MM.1S (cell line): Measurements from ENCODE around the gene SH3RF3.

Source experiments
- DNase-seq: peaks from one replicate; pipeline ENCODE4 v3.0.0-alpha.2; 2015
- H2AFZ ChIP-seq: fragments of 300-600 bp; sonication (generic); 2 replicates; pipeline ENCODE4 v1.6.0; 2016; ENCODE audit warnings: antibody characterized with exemption, low read length
- H3F3A ChIP-seq: fragments of 300-600 bp; sonication (generic); 2 replicates; pipeline ENCODE4 v1.6.1; 2016; ENCODE audit warnings: mild to moderate bottlenecking, antibody characterized with exemption, low read length, moderate library complexity, mixed read lengths; ENCODE audit not compliant: insufficient read depth
- H3K27ac ChIP-seq: fragments of 300-600 bp; sonication (generic); 2 replicates; pipeline ENCODE4 v1.5.1; 2016; ENCODE audit warnings: mild to moderate bottlenecking, low read length
- H3K27me3 ChIP-seq: fragments of 300-600 bp; sonication (generic); replicated peaks from 2 replicates; pipeline ENCODE4 v1.6.0; 2016; ENCODE audit warnings: low read length; ENCODE audit not compliant: insufficient read depth
- H3K36me3 ChIP-seq: fragments of 300-600 bp; sonication (generic); replicated peaks from 2 replicates; pipeline ENCODE4 v1.6.1; 2016; ENCODE audit warnings: mild to moderate bottlenecking, low read length, mixed read lengths; ENCODE audit not compliant: insufficient read depth
- H3K4me1 ChIP-seq: fragments of 300-600 bp; sonication (generic); 2 replicates; pipeline ENCODE4 v1.6.1; 2016; ENCODE audit warnings: low read length, mixed read lengths
- H3K4me2 ChIP-seq: fragments of 300-600 bp; sonication (generic); 2 replicates; pipeline ENCODE4 v1.6.0; 2016; ENCODE audit warnings: low read depth, low read length
- H3K4me3 ChIP-seq: fragments of 300-600 bp; sonication (generic); 2 replicates; pipeline ENCODE4 v1.5.1; 2016; ENCODE audit warnings: low read length, mixed read lengths
- H3K79me2 ChIP-seq: fragments of 300-600 bp; sonication (generic); 2 replicates; pipeline ENCODE4 v1.6.1; 2016; ENCODE audit warnings: mixed run types, low read length, mixed read lengths
- H3K9ac ChIP-seq: fragments of 300-600 bp; sonication (generic); 2 replicates; pipeline ENCODE4 v1.6.1; 2016; ENCODE audit warnings: low read length, mixed read lengths
- H3K9me2 ChIP-seq: fragments of 300-600 bp; sonication (generic); replicated peaks from 2 replicates; pipeline ENCODE4 v1.6.1; 2016; ENCODE audit warnings: mild to moderate bottlenecking, low read length, mixed read lengths; ENCODE audit not compliant: insufficient read depth
- H3K9me3 ChIP-seq: fragments of 300-600 bp; sonication (generic); replicated peaks from 2 replicates; pipeline ENCODE4 v1.6.1; 2016; ENCODE audit warnings: mild to moderate bottlenecking, low read length, mixed read lengths; ENCODE audit not compliant: insufficient read depth
- H4K20me1 ChIP-seq: fragments of 300-600 bp; sonication (generic); 2 replicates; pipeline ENCODE4 v1.6.1; 2016; ENCODE audit warnings: mild to moderate bottlenecking, low read length, moderate library complexity, mixed read lengths; ENCODE audit not compliant: insufficient read depth
- CTCF ChIP-seq: fragments of 300-600 bp; sonication (generic); IDR thresholded peaks from 2 replicates; pipeline ENCODE4 v1.5.1; 2016; ENCODE audit warnings: antibody characterized with exemption, low read length, mixed read lengths
- EZH2 ChIP-seq: fragments of 300-600 bp; sonication (generic); optimal IDR thresholded peaks from 2 replicates; pipeline ENCODE3; 2017; ENCODE audit warnings: low read depth, mild to moderate bottlenecking, antibody characterized with exemption, low read length, mixed read lengths
- EZH2phosphoT487 ChIP-seq: fragments of 300-600 bp; sonication (generic); IDR thresholded peaks from 2 replicates; pipeline ENCODE4 v1.6.1; 2018; ENCODE audit warnings: antibody characterized with exemption, low read length

SH3RF3 gene

GRCh38 chr2:109298851-109299250 is 169.8 kb downstream of the SH3RF3 start:
- H3K9me2 ChIP-seq, result no peaks in the 10 kb centered on the region
- no peaks in the 10 kb centered on the region for H4K20me1 ChIP-seq
- H3K4me2 ChIP-seq, result no peak overlapping the region
- H3K9me3 ChIP-seq, result no peaks in the 10 kb centered on the region
- H3K4me3 ChIP-seq, result no peak overlapping the region
- peaks cover 26% of the 10 kb centered on the region for H3K4me1 ChIP-seq
- TF ChIP-seq CTCF (no peak), EZH2phosphoT487 (no peak), EZH2 (no peak)
- H3K36me3 ChIP-seq, result no peaks in the 10 kb centered on the region
- peaks cover 18% of the 10 kb centered on the region for H3F3A ChIP-seq
- no peak overlapping the region for H3K27ac ChIP-seq
- DNase-seq, result no peak
- H3K9ac ChIP-seq, result no peak overlapping the region
- H3K79me2 ChIP-seq, result peaks cover 67% of the 10 kb centered on the region
- no peaks in the 10 kb centered on the region for H3K27me3 ChIP-seq
- no peak overlapping the region for H2AFZ ChIP-seq

GRCh38 chr2:109299536-109299935 is 170.5 kb downstream of the SH3RF3 start:
- Histone ChIP-seq H3K27me3 (no peaks in the 10 kb centered on the region), H4K20me1 (no peaks in the 10 kb centered on the region), H3K79me2 (peaks cover 68% of the 10 kb centered on the region), H3K9me2 (no peaks in the 10 kb centered on the region), H3K9ac (no peak overlapping the region), H3K9me3 (no peaks in the 10 kb centered on the region), H3F3A (peaks cover 17% of the 10 kb centered on the region), H3K36me3 (no peaks in the 10 kb centered on the region), H3K4me3 (no peak overlapping the region), H3K27ac (no peak overlapping the region), H3K4me1 (peaks cover 22% of the 10 kb centered on the region), H2AFZ (no peak overlapping the region), H3K4me2 (no peak overlapping the region)
- TF ChIP-seq CTCF, result no peak
- TF ChIP-seq EZH2phosphoT487, result no peak
- TF ChIP-seq EZH2, result no peak
- no peak for DNase-seq

GRCh38 chr2:109300582-109300981 is 171.6 kb downstream of the SH3RF3 start:
- Histone ChIP-seq H3K27ac (no peak overlapping the region), H3K4me2 (no peak overlapping the region), H3K9me2 (no peaks in the 10 kb centered on the region), H3K79me2 (peaks cover 74% of the 10 kb centered on the region), H3K4me3 (no peak overlapping the region), H3K36me3 (no peaks in the 10 kb centered on the region), H3K4me1 (peaks cover 12% of the 10 kb centered on the region), H3K9me3 (no peaks in the 10 kb centered on the region), H4K20me1 (no peaks in the 10 kb centered on the region), H2AFZ (no peak overlapping the region), H3K9ac (no peak overlapping the region), H3F3A (peaks cover 6% of the 10 kb centered on the region; the same call in 1 of the 2 replicates), H3K27me3 (no peaks in the 10 kb centered on the region)
- TF ChIP-seq CTCF (no peak), EZH2phosphoT487 (no peak), EZH2 (no peak)
- no peak for DNase-seq
